ENCODE results near the gene RXRG. TPM values are rescaled to one million over a fixed set of nuclear protein-coding genes. Genes with fewer than 3 reads are reported as not detected.

The RXRG gene
- total RNA-seq, 2 donors from 2014 or later = 2.5 to 9.8 TPM

- H3K4me3 Mint-ChIP-seq = no peak overlapping the region
- no peak for TF ChIP-seq CTCF (conservative IDR thresholded peaks at IDR 0.05)
- no peaks in the 10 kb centered on the region for H3K4me1 ChIP-seq (ENCODE audit: control insufficient read depth, insufficient read depth, low read length)
- H3K27me3 ChIP-seq (ENCODE audit: control insufficient read depth, insufficient read depth, low read length, poor library complexity, severe bottlenecking) = peaks cover 57% of the 10 kb centered on the region
- no peak overlapping the region for H3K4me3 ChIP-seq (ENCODE audit: low read length)
- no peaks in the 10 kb centered on the region for H3K9me3 Mint-ChIP-seq
- peaks cover 94% of the 10 kb centered on the region for H3K27me3 Mint-ChIP-seq (ENCODE audit: insufficient read depth)
- peaks cover 13% of the 10 kb centered on the region for H3K4me1 Mint-ChIP-seq
- no peak overlapping the region for H3K27ac ChIP-seq (ENCODE audit: low read depth, low read length)
- H3K36me3 ChIP-seq (ENCODE audit: control insufficient read depth, insufficient read depth, low read length) = peaks cover 26% of the 10 kb centered on the region
- no peak overlapping the region for H3K9ac ChIP-seq (ENCODE audit: extremely low read depth, low read length, poor library complexity, severe bottlenecking)
- H3K27ac Mint-ChIP-seq = no peak overlapping the region
- H3K36me3 Mint-ChIP-seq (ENCODE audit: low read depth) = peaks cover 26% of the 10 kb centered on the region
- no peak for DNase-seq
- H3K9me3 ChIP-seq (ENCODE audit: control insufficient read depth, low read length) = no peaks in the 10 kb centered on the region
Measured at GRCh38 chr1:165418195-165418594, 26.7 kb downstream of the RXRG start.

- DNase-seq = no peak
- H3K9me3 ChIP-seq (ENCODE audit: control insufficient read depth, low read length) = no peaks in the 10 kb centered on the region
- H3K4me1 Mint-ChIP-seq = peaks cover 9% of the 10 kb centered on the region
- no peaks in the 10 kb centered on the region for H3K9me3 Mint-ChIP-seq
- 95 to 97% methylated on average over 10 to 11 of the region's 11 CpGs for WGBS, 2 experiments (ENCODE audit: insufficient coverage in 1 of 2, insufficient read length in 1 of 2)
- no peak overlapping the region for H3K27ac Mint-ChIP-seq
- H3K4me3 ChIP-seq (ENCODE audit: low read length) = no peak overlapping the region
- no peak overlapping the region for H3K4me3 Mint-ChIP-seq
- H3K27ac ChIP-seq (ENCODE audit: low read depth, low read length) = no peak overlapping the region
- H3K4me1 ChIP-seq (ENCODE audit: control insufficient read depth, insufficient read depth, low read length) = no peaks in the 10 kb centered on the region
- peaks cover 26% of the 10 kb centered on the region for H3K36me3 Mint-ChIP-seq (ENCODE audit: low read depth)
- H3K27me3 ChIP-seq (ENCODE audit: control insufficient read depth, insufficient read depth, low read length, poor library complexity, severe bottlenecking) = peaks cover 46% of the 10 kb centered on the region
- peaks cover 84% of the 10 kb centered on the region for H3K27me3 Mint-ChIP-seq (ENCODE audit: insufficient read depth)
- H3K36me3 ChIP-seq (ENCODE audit: control insufficient read depth, insufficient read depth, low read length) = peaks cover 26% of the 10 kb centered on the region
- no peak for TF ChIP-seq CTCF (conservative IDR thresholded peaks at IDR 0.05)
- H3K9ac ChIP-seq (ENCODE audit: extremely low read depth, low read length, poor library complexity, severe bottlenecking) = no peak overlapping the region
Measured at GRCh38 chr1:165416876-165417275, 28.1 kb downstream of the RXRG start.

- peaks cover 26% of the 10 kb centered on the region for H3K36me3 Mint-ChIP-seq (ENCODE audit: low read depth)
- 93 to 100% methylated on average over 1 of the region's 1 CpG for WGBS, 2 experiments (ENCODE audit: insufficient coverage in 1 of 2, insufficient read length in 1 of 2)
- Histone ChIP-seq H3K4me3 (ENCODE audit: low read length) (no peak overlapping the region), H3K9me3 (ENCODE audit: control insufficient read depth, low read length) (no peaks in the 10 kb centered on the region), H3K4me1 (ENCODE audit: control insufficient read depth, insufficient read depth, low read length) (no peaks in the 10 kb centered on the region), H3K36me3 (ENCODE audit: control insufficient read depth, insufficient read depth, low read length) (peaks cover 26% of the 10 kb centered on the region), H3K27ac (ENCODE audit: low read depth, low read length) (no peak overlapping the region), H3K27me3 (ENCODE audit: control insufficient read depth, insufficient read depth, low read length, poor library complexity, severe bottlenecking) (peaks cover 37% of the 10 kb centered on the region), H3K9ac (ENCODE audit: extremely low read depth, low read length, poor library complexity, severe bottlenecking) (no peak overlapping the region)
- H3K9me3 Mint-ChIP-seq = no peaks in the 10 kb centered on the region
- H3K27me3 Mint-ChIP-seq (ENCODE audit: insufficient read depth) = peaks cover 67% of the 10 kb centered on the region
- TF ChIP-seq CTCF (conservative IDR thresholded peaks at IDR 0.05) = no peak
- no peaks in the 10 kb centered on the region for H3K4me1 Mint-ChIP-seq
- H3K27ac Mint-ChIP-seq = no peak overlapping the region
- no peak overlapping the region for H3K4me3 Mint-ChIP-seq
- no peak for DNase-seq
Measured at GRCh38 chr1:165415068-165415467, 29.9 kb downstream of the RXRG start.
